Measurements from ENCODE around the gene ERC2.
A peak's percentile ranks its signal among the peaks of the same experiment; 100 is the strongest.

ERC2 gene

DNA sequence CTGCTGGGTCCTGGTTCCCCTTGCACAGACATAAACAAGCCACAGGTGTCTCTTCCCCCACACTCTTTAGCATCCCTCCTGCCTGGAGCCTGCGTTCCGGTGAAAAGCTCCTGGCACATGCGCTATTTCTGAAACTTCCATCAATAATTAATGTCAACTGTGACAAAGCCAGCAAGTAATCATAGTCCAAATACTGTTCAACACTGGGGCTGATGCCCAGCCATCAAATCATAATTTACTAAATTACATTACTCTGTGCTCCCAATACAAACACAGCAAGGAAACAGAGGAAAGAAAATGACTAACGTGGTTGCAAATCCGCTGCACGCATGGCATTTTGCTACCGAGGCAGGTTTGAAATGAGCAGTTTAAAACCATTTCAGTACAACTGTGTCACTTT lies 294.7 kb downstream of the ERC2 start:
- DNase-seq: no peak

DNA sequence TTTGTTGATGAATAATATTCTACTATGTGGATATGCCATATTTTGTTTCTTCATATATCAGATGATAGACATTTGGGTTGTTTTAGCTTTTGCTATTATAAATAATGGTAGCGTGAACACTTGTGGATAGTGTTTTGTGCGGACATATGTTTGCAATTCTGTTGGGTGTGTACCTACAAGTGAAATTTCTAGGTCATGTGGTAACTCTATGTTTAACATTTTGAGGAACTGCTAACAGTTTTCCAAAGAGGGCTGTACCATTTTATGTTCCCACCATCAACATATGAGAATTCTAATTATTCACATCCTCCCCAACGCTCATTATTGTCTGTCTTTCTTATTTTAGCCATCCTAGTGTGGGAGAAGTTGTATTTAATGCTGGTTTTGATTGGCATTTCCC lies 303.8 kb downstream of the ERC2 start:
- no peak for DNase-seq

DNA sequence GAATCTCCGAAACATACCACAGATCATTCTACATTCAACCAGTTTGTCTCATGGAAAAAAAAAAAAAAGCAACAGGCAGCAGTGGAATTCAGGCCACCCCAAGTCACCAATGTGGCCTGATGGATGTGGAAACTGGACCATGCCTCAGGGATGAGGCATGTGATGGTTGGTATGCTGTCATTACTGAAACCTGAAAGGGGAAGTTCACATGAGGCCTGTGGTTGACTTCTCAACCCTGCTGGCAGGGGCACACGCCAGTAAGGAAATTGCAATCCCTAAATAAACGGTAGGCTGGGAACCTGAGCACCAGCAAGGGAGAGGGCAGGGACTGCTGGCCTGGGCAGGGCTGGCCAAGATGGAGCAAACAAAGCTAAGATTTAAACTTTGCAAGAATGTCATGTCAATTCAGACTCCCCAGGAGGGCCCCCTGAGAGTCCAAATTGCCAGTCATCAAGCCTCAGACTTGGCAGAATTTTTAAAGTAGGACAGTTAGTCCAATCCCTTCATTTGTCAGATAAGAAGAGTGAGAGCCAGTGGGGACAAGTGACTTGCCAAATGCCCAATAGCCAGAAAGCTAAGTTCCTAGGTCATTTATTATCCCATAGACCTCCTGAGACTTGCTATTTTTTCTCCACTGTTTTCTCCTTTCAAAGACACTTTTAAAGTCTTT lies 310.4 kb downstream of the ERC2 start:
- DNase-seq: no peak

DNA sequence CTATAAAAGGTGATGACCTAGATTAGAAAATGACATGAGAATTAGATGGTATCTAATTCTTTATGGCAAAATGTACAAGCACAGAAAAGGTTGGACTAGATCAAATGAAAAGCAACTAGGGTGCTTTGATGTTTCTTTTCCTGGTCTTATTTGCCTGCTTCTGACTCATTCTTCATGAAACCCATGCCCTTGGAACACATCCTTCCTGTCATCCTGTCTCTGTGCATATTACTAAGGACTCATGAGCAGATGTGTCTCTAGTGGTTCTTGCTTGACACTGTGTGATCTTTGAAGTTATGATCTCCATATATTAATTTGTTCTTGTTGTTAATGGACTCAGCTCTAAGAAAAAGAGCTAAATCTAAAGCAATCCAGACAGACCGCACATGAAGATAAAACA lies 314.0 kb downstream of the ERC2 start:
- DNase-seq: no peak

DNA sequence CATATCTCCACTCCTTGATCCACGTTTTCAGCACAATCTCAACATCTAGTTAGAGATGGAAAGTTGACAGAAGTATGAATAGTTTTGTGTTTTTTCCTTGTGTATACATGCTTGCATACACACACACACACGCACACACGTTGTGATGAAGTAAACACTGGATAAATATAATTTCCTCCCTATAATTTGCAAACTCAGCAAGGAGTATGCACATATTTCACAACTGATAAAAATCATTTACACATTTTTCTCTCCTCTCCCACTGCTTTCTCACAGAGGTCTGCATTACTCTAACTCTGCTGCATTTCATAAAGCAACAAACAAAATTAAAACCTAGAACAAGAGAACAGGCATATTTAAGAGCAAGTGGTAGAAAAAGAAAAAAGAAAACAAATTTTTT lies 320.9 kb downstream of the ERC2 start:
- DNase-seq: no peak

DNA sequence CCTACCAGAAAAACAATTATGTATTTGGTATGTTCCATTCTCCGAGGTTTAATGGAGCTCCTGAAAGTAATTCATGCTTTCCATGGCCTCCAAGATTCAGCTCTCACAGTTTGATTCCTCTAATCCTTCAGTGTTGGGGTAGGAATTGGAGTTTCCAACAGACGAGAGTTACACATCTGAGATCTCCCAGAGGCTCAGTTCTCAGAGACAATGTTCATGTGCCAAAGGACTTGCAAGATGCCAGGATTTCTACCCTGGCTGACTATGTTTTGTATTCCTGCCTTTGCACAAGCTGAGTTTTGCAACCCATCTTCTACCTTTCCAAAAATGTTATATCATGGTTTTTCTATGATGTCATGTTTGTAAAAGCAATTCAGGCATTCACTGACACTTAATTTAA lies 322.9 kb downstream of the ERC2 start:
- DNase-seq: no peak

DNA sequence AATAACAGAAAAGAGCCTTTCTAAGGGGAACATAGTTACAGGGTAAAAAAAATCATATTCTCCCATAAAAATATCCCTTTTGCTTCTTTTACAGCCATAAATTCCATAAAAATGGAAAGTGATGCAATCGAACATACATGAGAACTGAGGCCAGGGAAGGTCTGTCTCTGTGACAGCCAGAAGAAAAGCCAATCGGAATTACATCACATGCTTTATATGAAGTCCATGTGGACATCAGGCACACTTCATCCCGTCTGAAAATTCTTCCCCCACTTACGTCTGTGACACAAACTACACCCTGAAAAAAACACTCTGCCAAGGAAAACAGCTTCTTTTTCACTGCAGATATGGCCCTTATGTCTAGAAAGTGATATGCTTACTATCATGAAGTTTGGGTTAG lies 323.5 kb downstream of the ERC2 start:
- no peak for DNase-seq

DNA sequence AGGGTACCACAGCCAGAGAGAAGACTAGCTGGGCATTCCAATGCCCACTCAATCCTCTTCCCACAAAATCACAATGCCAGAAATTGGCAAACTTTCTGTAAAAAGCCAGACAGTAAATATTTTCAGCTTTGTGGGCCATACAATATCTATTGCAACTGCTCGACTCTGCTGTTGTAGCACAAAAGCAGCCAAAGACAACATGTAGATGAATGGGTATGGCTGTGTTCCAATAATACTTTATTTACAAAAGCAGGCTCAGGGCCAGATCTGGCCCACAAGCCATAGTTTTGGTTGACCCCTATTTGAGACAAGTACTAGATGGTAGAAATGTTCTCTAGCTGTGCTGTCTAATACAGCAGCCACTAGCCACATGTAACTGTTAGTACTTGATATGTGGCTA lies 330.9 kb downstream of the ERC2 start:
- DNase-seq: peak; percentile 31

DNA sequence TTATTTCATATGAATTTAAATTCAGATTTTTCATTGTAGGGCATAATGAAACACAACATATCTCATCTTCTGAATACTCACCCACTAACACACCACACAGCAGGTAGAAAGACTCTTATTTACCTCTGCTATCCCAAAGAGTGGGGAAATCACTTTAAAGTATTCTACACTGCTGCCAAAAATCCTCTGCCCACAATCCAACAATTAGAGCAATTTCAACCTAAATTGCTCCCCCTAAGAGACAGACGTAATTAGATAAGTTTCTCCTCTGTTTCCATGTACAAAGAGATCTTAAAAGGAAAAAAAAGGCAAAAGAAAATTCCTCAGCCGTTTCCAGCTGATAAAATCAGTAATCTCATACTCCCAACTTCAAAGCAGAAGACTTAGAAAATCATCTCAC lies 331.8 kb downstream of the ERC2 start:
- no peak for DNase-seq

DNA sequence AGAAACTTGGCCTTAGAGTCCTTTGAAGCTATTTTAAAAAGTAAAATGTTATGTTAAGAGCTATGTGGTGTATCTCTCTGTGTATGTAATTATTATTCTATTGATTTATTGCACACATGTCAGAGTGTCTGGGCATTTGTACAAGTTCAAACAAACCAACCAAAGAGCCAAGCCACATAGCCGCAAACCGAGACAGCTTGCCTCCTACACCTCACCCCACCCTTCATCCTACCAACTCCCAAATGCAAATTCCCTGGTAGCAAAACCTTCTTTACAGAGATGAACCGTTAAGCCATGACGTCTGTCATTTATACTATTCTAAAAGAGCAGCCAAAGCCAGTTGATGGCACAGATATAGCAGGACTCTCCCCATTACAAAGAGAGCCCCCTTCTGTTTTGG lies 332.3 kb downstream of the ERC2 start:
- no peak for DNase-seq

DNA sequence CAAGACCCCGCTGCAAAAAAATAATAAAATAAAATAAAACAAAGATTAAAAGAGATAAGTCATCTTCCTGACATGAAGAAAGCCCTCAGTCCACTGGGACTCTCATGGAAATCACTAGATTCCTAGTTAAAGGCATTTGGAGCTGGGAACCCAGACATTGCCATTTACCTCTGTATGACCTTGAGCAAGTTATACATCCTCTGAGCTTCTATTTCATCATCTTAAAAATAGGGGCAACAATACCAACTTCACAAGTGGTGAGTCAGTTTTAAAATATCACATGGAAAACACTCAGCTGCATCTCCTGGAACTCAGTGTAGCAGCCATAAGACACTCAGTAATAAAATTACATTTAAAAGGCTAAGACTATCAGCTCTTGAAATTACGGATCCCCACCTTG lies 334.8 kb downstream of the ERC2 start:
- no peak for DNase-seq

DNA sequence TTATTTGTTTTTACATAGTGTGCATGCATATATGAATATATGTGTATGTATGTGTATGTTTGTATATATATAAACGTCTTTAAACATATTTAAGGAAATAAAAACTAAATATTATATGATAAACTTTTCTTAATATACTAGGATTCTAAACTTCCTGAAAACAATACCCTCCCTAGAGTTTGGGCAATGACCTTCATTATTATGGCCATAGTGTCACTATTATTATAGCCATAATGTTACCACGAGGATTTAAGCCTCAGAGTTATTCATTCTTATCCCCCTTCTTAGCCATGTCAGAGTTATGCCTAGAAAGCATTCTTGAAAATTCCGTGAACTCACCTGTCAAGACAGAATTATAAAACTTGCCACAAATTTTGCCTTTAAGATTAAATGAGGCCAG lies 335.5 kb downstream of the ERC2 start:
- no peak for DNase-seq

DNA sequence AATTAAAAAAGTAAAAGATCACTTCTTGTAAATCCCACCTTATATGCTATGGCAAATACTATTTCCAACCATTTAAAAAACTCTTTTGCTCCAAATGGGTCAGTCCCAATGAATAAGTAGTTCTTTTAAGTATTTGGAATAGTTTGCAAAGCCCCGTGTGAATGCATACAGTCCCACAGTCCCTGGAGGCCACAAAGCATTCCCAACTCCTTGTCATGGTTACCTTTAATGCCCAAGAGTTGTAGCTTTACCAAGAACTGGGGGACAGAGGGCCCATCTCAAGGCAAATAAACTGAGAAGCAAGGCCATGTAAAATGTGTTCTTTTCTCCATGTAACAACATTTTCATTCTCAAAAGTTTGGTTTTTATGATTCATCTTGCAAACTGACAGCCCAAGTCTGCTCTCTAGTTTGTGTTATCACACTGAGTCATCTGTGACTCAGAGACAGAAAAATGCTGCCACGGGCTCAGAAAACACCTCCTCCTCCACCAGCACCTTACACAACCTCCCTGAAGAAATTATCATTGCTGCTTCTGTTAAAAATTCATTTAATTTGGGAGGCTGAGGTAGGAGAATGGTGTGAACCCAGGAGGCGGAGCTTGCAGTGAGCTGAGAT lies 336.2 kb downstream of the ERC2 start:
- DNase-seq: no peak

DNA sequence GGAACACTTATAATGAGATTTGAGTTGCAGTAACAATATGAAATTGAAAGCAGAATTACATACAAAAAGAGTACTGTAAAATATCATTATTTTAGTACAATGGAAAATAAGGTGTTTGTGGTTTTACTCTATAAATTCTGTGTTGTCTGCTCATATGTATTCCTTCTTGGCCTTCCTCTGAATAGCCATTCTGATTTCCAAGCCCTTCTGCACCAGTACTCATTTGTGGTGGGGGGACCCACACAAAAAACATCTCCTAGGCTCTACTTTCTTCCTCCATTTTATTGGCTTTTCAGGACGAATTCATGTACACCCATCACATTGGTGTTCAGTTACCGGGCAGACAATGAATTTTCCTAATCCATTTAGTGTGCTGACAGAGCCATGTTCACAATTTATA lies 338.2 kb downstream of the ERC2 start:
- no peak for DNase-seq

DNA sequence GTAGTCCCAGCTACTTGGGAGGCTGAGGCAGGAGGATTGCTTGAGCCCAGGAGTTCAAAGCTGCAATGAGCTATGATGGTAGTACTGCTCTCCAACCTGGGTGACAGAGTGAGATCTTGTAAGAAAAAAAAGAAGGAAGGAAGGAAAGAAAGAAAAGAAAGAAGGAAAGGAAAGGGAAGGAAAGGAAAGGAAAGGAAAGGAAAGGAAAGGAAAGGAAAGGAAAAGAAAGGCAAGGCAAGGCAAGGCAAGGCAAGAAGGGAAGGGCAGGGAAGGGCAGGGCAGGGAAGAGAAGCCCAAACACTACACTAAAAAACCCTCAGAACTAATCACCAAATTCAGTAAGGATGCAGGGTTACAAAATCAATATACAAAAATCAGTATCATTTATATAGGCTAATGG lies 341.6 kb downstream of the ERC2 start:
- DNase-seq: no peak

DNA sequence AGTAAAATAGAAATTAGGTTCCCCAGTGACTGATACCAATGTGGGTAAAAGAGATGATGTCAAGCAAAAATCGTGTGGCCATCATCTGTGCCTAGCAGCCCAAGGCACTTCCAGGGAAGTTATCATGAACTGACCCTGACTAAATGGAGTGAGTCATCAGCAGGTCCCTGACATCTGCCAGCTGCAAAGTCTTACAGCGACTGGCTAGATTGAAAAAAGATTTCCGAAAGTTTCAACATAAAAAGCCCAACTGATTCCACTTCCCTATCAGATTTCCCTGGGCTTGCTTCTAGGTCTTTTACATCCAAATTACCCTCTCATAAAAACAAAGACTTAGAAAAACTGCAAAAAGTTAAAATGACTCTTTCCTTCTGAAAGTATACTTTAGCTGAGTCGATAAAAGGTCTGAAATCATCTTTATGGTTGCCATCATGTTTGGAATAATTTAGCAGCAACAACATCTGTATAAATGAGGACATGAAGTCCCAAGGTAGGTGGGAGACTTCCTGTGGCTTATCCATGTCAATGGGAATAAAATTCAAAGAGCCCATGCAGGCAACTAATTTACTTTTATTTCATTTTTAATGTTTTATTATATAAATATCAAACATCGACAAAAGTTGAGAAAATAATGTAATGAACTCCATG lies 342.8 kb downstream of the ERC2 start:
- DNase-seq: no peak

DNA sequence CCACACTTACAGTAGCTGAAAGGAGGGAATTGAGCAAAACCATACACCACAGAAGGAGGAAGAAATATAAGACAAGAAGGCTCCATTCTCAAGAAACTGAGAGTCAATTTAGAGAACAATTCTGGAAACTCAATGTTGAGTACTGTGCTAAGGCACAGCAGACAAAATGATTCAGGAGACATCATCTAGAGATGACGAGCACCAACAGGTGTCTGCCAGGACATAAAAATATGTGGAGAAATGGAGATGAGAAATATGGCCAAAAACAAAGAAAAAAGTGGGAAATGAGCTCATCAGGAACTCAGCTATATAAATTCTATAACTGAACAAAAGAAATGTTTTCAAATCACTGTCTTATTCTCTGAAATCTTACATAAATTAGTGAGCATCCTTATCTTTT lies 343.7 kb downstream of the ERC2 start:
- DNase-seq: no peak

DNA sequence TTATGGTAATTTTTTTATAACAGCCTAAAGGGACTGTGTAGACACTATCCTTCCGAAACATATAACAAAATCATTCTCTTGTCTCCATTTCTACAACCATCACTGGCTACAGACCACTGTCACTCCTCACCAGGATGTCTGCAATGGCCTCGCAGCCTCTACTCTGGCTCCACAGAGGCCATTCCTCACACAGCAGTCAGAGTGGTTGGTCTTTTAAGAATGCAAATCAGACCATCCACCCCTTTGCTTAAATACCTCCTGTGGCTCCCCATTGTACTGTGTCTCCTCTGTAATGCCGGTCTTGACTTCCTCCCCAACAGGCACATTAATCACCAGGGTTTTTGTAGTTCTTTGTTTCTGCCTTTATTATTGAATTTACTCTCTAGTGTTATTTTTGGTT lies 344.8 kb downstream of the ERC2 start:
- no peak for DNase-seq

DNA sequence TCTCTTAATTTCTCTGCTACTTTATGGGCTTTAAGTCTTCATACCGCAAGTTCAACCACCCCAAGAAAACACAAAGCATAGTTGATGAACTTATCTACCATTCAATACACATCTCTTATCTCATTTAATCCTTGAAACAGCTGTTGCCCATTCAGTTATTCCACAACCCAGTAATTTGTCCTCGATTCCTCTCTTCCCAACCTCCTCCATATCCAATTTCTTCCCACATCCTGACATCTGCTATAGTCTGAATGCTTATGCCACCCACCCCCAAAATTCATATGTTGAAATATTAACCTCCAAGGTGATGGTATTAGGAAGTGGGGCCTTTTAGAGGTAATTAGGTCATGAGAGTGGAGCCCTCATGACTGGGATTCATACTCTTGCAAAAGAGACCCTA lies 345.4 kb downstream of the ERC2 start:
- DNase-seq: no peak

DNA sequence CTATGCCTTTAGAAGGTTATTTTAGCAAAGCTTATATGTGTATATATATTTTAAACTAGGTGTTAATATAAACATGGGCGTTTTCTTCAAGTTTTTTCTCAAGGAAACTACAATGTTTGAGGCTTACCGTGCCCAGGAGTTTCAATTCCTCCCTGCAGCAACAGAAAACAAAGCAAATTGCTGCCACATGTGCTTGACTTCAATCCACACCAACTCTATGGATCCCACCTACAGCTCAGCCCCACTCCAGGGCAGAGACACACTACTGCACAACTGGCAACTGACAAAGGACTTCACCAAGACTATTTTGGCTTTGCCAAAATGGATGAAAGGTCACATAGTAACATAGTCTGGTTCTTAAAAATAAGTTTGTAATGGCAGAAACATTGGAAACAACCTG lies 346.6 kb downstream of the ERC2 start:
- DNase-seq: no peak

DNA sequence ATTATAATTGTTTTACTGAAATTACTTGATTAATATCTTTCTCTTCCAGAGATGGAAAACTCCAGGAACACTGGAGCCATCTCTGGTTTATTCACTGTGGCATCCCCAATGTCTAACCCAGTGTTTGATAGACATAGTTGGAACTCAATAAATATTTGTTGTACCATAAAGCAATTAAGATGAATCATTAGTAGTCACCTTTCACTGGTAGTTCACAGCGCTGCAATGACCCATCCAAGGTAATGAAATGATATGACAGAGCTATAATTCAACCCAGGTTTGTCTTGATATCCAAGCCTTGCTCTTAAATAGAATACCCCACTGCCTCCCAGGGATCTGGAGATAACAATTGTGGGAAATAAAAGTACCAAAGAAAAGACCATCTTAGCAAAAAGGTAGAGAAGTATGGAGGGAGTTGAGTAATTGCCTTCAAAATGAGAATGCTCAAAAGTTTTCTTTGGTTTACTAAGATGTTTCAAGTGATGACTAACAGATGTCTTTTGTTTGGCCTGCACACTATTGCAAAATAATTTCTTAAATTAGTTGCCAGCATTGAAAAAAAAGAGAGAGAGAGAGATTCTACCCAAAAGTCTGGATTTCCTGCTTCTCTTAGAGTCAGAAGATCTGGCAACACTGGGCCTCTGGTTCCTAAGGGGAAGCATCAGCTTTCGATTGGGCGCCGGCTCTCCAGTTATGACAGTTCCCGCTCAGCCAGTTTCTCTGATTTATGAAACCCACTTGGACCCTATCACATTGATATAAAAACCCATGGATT lies 348.5 kb downstream of the ERC2 start:
- DNase-seq: no peak

DNA sequence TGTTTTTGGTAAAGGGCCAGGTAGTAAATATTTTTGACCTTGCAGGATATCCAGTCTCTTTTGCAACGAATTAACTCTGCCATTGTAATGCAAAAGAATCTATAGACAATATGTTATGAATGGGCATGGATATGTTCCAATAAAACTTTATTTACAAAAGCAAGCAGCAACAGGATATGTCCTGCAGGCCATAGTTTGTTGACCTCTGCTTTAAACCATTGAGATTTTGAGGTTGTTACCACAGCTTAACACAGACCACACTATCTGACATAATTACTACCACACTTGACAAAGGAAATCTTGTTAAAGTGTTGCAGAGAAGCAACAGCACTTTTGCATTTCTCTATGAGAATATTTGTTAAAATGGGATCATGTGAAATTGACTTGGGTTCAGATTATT lies 349.3 kb downstream of the ERC2 start:
- no peak for DNase-seq

DNA sequence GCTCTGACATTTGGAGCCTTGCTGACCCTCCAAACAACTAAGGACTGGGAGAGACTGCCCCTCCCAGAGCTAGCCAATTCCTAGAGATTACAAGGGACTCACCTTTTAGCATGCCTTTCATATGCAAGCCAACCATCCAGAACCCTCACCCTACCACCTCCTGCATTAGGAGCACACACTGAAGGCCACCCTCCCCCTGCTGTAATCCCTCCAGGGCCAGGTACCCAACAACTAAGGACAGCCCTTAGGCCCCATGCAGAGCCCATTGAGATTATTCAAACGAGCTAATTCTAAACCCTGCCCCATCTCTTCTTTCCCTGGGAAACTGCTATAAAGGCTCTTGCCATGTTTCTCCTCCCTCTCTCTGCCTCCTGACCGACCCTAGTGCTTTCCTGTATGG lies 352.6 kb downstream of the ERC2 start:
- no peak for DNase-seq

DNA sequence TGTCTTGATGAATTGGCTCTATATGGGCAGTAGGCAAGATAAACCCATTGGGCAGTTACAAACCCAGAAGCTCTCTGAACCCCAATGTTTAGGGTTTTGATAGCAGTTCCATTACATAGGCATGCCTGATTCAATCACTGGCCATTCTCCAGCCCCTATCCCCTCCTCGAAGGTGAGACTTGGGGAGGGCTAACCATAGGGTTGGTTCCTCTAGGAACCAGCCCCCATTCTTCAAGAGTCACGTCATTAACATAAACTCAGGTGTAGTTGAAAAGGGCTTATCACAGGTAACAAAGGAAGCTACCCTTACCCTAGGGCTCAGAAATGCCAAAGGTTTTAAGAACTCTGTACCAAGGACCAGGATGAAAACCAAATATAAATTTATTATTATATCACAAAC lies 353.1 kb downstream of the ERC2 start:
- DNase-seq: no peak

Measured in NCI-H774 (cell line).